Measurements from ENCODE around the gene ZBTB14.

Gene ZBTB14

GRCh38 chr18:5294113-5294456 lies 1.4 kb downstream of the ZBTB14 start:
- Histone ChIP-seq H3K79me2 (ENCODE audit: insufficient read depth, low read length) (peaks cover 19% of the 10 kb centered on the region), H3K4me2 (ENCODE audit: low read depth, low read length, poor library complexity, severe bottlenecking) (peak overlapping the region; percentile 91), H3K27me3 (ENCODE audit: insufficient read depth, low read length, poor library complexity, severe bottlenecking) (no peaks in the 10 kb centered on the region), H3K4me1 (ENCODE audit: insufficient read depth, low read length, poor library complexity, severe bottlenecking) (peaks cover 15% of the 10 kb centered on the region), H3K9ac (ENCODE audit: low read depth, low read length, poor library complexity, severe bottlenecking) (peak overlapping the region; percentile 92), H2AFZ (ENCODE audit: low read length) (no peak overlapping the region), H4K20me1 (ENCODE audit: insufficient read depth, low read length, poor library complexity, severe bottlenecking) (peaks cover 6% of the 10 kb centered on the region), H3K9me2 (replicated peaks; ENCODE audit: low read depth, low read length) (no peaks in the 10 kb centered on the region), H3K4me3 (ENCODE audit: low read length, poor library complexity, severe bottlenecking) (peak overlapping the region; percentile 75), H3K36me3 (ENCODE audit: insufficient read depth, low read length) (peaks cover 16% of the 10 kb centered on the region), H3K9me3 (ENCODE audit: insufficient read depth, low read depth, low read length) (no peaks in the 10 kb centered on the region), H3F3A (ENCODE audit: low read depth) (no peaks in the 10 kb centered on the region)
- TF ChIP-seq CTCF (conservative IDR thresholded peaks at IDR 0.05; ENCODE audit: low read length) (no peak), EZH2phosphoT487 (IDR thresholded peaks at IDR 0.05; ENCODE audit: borderline replicate concordance) (no peak)

- Histone ChIP-seq H3K27me3 (ENCODE audit: insufficient read depth, low read length, poor library complexity, severe bottlenecking) (no peaks in the 10 kb centered on the region), H3K4me1 (ENCODE audit: insufficient read depth, low read length, poor library complexity, severe bottlenecking) (peaks cover 8% of the 10 kb centered on the region), H3K4me3 (ENCODE audit: low read length, poor library complexity, severe bottlenecking) (no peak overlapping the region), H3F3A (ENCODE audit: low read depth) (no peaks in the 10 kb centered on the region), H3K36me3 (ENCODE audit: insufficient read depth, low read length) (peaks cover 16% of the 10 kb centered on the region), H2AFZ (ENCODE audit: low read length) (no peak overlapping the region), H3K4me2 (ENCODE audit: low read depth, low read length, poor library complexity, severe bottlenecking) (no peak overlapping the region), H3K9ac (ENCODE audit: low read depth, low read length, poor library complexity, severe bottlenecking) (no peak overlapping the region), H4K20me1 (ENCODE audit: insufficient read depth, low read length, poor library complexity, severe bottlenecking) (peaks cover 6% of the 10 kb centered on the region), H3K9me3 (ENCODE audit: insufficient read depth, low read depth, low read length) (no peaks in the 10 kb centered on the region), H3K79me2 (ENCODE audit: insufficient read depth, low read length) (peaks cover 11% of the 10 kb centered on the region), H3K9me2 (replicated peaks; ENCODE audit: low read depth, low read length) (no peaks in the 10 kb centered on the region)
- TF ChIP-seq EZH2phosphoT487 (IDR thresholded peaks at IDR 0.05; ENCODE audit: borderline replicate concordance): no peak
- TF ChIP-seq CTCF (conservative IDR thresholded peaks at IDR 0.05; ENCODE audit: low read length): no peak
Measured at GRCh38 chr18:5288517-5288935, 7.0 kb downstream of the ZBTB14 start.

GRCh38 chr18:5287854-5288253 lies 7.7 kb downstream of the ZBTB14 start:
- Histone ChIP-seq H3F3A (ENCODE audit: low read depth) (no peaks in the 10 kb centered on the region), H3K9ac (ENCODE audit: low read depth, low read length, poor library complexity, severe bottlenecking) (no peak overlapping the region), H3K27me3 (ENCODE audit: insufficient read depth, low read length, poor library complexity, severe bottlenecking) (no peaks in the 10 kb centered on the region), H3K4me3 (ENCODE audit: low read length, poor library complexity, severe bottlenecking) (no peak overlapping the region), H3K36me3 (ENCODE audit: insufficient read depth, low read length) (peaks cover 16% of the 10 kb centered on the region), H3K4me1 (ENCODE audit: insufficient read depth, low read length, poor library complexity, severe bottlenecking) (peaks cover 2% of the 10 kb centered on the region), H3K9me2 (replicated peaks; ENCODE audit: low read depth, low read length) (no peaks in the 10 kb centered on the region), H4K20me1 (ENCODE audit: insufficient read depth, low read length, poor library complexity, severe bottlenecking) (peaks cover 1% of the 10 kb centered on the region), H2AFZ (ENCODE audit: low read length) (no peak overlapping the region), H3K9me3 (ENCODE audit: insufficient read depth, low read depth, low read length) (no peaks in the 10 kb centered on the region), H3K79me2 (ENCODE audit: insufficient read depth, low read length) (peaks cover 5% of the 10 kb centered on the region; the same call in 1 of the 2 replicates), H3K4me2 (ENCODE audit: low read depth, low read length, poor library complexity, severe bottlenecking) (no peak overlapping the region)
- TF ChIP-seq CTCF (conservative IDR thresholded peaks at IDR 0.05; ENCODE audit: low read length) (no peak), EZH2phosphoT487 (IDR thresholded peaks at IDR 0.05; ENCODE audit: borderline replicate concordance) (no peak)

Data from Loucy (cell line).